Thoracic aorta (tissue), 2 donors: ENCODE results near the gene C3orf20. TPM values are rescaled to one million over a fixed set of nuclear protein-coding genes. Genes with fewer than 3 reads are reported as not detected.

Experiments used
- ATAC-seq: fragments of 150-250 bp; one replicate; pipeline ENCODE4 v1.8.0; 2017; ENCODE audit warnings: low read depth; ENCODE audit not compliant: insufficient number of reproducible peaks, low FRiP score
- DNase-seq: peaks from one replicate; pipeline ENCODE4 v3.0.0-alpha.2; 2020; ENCODE audit warnings: low spot score
- H3K27ac ChIP-seq, 2 donors: fragments of 200-600 bp; sonication (generic); 1 replicate in 1 of 2; 2 replicates in 1 of 2; pipeline ENCODE4 v1.5.1; 2016; ENCODE audit warnings: mild to moderate bottlenecking in 2 of 2, moderate library complexity in 2 of 2
- H3K27me3 ChIP-seq: fragments of 200-600 bp; sonication (generic); replicated peaks from 2 replicates; pipeline ENCODE4 v1.6.0; 2016; ENCODE audit warnings: mild to moderate bottlenecking; ENCODE audit not compliant: insufficient read depth
- H3K36me3 ChIP-seq: fragments of 200-600 bp; sonication (generic); one replicate; pipeline ENCODE4 v1.5.1; 2016
- H3K4me1 ChIP-seq, 2 donors: fragments of 200-600 bp; sonication (generic); 1 replicate in 1 of 2; 2 replicates in 1 of 2; pipeline versions ENCODE4 v1.5.1 to v1.6.0; 2016; ENCODE audit warnings: low read depth in 2 of 2, mild to moderate bottlenecking in 1 of 2; ENCODE audit not compliant: control insufficient read depth in 1 of 2
- H3K4me3 ChIP-seq: fragments of 200-600 bp; sonication (generic); 2 replicates; pipeline ENCODE4 v1.5.1; 2016; ENCODE audit warnings: mild to moderate bottlenecking
- H3K9me3 ChIP-seq: fragments of 200-600 bp; sonication (generic); 2 replicates; pipeline ENCODE4 v1.5.1; 2016
- CTCF ChIP-seq: fragments of 200-600 bp; sonication (generic); IDR thresholded peaks from one replicate; pipeline ENCODE4 v1.5.1; 2019; ENCODE audit warnings: antibody characterized with exemption
- total RNA-seq, 2 donors: library from RNA; depleted of rRNA; stranded (reverse); fragments of >200 nt; gene quantifications; one replicate each; pipeline versions ENCODE4 v1.1.0 to v1.2.3, GENCODE V29; 2016

C3orf20 gene
- total RNA-seq, 2 donors from 2014 or later, result not detected

DNA sequence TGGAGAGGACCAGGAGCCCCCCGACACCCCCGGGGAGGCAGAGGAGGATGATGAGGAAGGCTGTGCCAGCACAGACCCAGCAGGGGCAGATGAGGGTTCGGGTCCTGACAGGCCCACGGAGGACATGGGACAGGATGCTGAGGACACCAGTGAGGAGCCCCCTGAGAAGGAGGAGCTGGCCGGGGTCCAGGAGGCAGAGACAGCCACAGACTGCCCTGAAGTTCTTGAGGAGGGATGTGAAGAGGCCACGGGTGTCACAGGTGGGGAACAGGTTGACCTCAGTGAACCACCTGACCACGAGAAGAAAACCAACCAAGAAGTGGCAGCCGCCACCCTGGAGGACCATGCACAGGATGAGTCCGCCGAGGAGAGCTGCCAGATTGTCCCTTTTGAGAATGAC is 144.7 kb downstream of the C3orf20 start:
- no peaks in the 10 kb centered on the region for H3K9me3 ChIP-seq
- H3K27ac ChIP-seq, result no peak overlapping the region
- no peak for TF ChIP-seq CTCF
- no peak for ATAC-seq
- no peaks in the 10 kb centered on the region for H3K27me3 ChIP-seq
- DNase-seq, result no peak
- H3K4me1 ChIP-seq, result no peaks in the 10 kb centered on the region
- H3K4me3 ChIP-seq, result no peak overlapping the region
- no peaks in the 10 kb centered on the region for H3K36me3 ChIP-seq

DNA sequence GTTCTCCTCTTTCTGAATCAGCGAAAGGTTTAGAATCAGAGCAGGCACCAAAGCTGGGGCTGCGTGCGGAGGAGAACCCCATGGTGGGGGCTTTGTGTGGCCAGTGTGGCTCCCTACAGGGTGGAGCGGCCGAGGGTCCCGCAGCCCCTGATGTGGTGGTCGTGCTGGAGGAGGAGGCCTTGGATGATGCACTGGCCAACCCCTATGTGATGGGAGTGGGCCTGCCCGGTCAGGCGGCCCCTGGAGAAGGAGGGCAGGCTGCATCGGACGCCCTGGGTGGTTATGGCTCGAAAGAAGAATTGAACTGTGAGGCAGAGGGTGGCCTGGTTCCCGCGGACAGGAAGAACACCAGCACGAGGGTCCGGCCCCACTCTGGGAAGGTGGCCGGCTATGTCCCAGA is 145.2 kb downstream of the C3orf20 start:
- Histone ChIP-seq H3K27me3 (no peaks in the 10 kb centered on the region), H3K4me3 (no peak overlapping the region), H3K9me3 (no peaks in the 10 kb centered on the region), H3K36me3 (no peaks in the 10 kb centered on the region), H3K4me1 (no peaks in the 10 kb centered on the region), H3K27ac (no peak overlapping the region)
- ATAC-seq, result no peak
- no peak for DNase-seq
- no peak for TF ChIP-seq CTCF

GRCh38 chr3:14821151-14821550 is 146.2 kb downstream of the C3orf20 start:
- no peak for TF ChIP-seq CTCF
- ATAC-seq, result no peak

DNA sequence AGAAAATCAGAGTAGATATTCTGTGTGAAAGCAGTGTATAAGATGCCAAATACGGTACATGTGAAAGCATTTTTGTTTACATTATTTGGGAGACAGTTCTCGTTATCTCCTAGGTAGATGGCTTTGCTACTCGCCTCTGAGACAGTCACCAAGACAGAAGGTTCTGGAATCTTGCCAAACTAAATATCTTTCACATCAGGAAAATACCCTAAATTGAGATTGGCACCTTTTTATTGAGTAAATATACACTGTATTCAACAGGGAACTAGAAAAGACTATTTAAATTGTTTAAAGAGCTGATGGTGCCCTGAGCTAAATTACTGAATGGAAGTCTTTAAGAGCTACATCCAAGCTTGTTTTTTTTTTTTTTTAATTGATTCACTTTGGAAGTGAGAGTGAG is 147.2 kb downstream of the C3orf20 start:
- no peaks in the 10 kb centered on the region for H3K4me1 ChIP-seq
- ATAC-seq, result no peak
- no peak for TF ChIP-seq CTCF
- H3K27me3 ChIP-seq, result no peaks in the 10 kb centered on the region
- no peaks in the 10 kb centered on the region for H3K9me3 ChIP-seq
- H3K4me3 ChIP-seq, result no peak overlapping the region
- no peaks in the 10 kb centered on the region for H3K36me3 ChIP-seq
- H3K27ac ChIP-seq, result no peak overlapping the region
- DNase-seq, result no peak

More at GRCh38 chr3:14821151-14821550, 146.2 kb downstream of the C3orf20 start:
- Histone ChIP-seq H3K36me3 (no peaks in the 10 kb centered on the region), H3K4me3 (no peak overlapping the region), H3K4me1 (no peaks in the 10 kb centered on the region), H3K27ac (no peak overlapping the region), H3K9me3 (no peaks in the 10 kb centered on the region), H3K27me3 (no peaks in the 10 kb centered on the region)
- DNase-seq, result no peak

Other genes with a start within 250 kb of the C3orf20 start
- gene GRIP2, start 134.8 kb upstream of the C3orf20 start, total RNA-seq, result 1 to 10 TPM; 1.5 to 4.2 TPM
- gene CCDC174, start 23.4 kb upstream of the C3orf20 start, total RNA-seq, result 10 to 100 TPM in 1 of 2 donors, 1 to 10 TPM in 1; 9.6 to 34.6 TPM
- 10 to 100 TPM; 15.4 to 21.4 TPM for gene FGD5, start 143.8 kb downstream of the C3orf20 start, total RNA-seq